ENCODE measurements around the gene PPP1R16B.

GRCh38 chr20:38763616-38764015 lies 41.9 kb upstream of the PPP1R16B start:
- no peak for TF ChIP-seq CTCF (IDR thresholded peaks at IDR 0.05)
- TF ChIP-seq POLR2A (IDR thresholded peaks at IDR 0.05): no peak
